Measurements from ENCODE around the gene THRAP3.

- TF ChIP-seq, protein P1, sequence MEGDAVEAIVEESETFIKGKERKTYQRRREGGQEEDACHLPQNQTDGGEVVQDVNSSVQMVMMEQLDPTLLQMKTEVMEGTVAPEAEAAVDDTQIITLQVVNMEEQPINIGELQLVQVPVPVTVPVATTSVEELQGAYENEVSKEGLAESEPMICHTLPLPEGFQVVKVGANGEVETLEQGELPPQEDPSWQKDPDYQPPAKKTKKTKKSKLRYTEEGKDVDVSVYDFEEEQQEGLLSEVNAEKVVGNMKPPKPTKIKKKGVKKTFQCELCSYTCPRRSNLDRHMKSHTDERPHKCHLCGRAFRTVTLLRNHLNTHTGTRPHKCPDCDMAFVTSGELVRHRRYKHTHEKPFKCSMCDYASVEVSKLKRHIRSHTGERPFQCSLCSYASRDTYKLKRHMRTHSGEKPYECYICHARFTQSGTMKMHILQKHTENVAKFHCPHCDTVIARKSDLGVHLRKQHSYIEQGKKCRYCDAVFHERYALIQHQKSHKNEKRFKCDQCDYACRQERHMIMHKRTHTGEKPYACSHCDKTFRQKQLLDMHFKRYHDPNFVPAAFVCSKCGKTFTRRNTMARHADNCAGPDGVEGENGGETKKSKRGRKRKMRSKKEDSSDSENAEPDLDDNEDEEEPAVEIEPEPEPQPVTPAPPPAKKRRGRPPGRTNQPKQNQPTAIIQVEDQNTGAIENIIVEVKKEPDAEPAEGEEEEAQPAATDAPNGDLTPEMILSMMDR (conservative IDR thresholded peaks at IDR 0.05; ENCODE audit: low read depth, low read length): no peak
- no peak for TF ChIP-seq EZH2phosphoT487 (IDR thresholded peaks at IDR 0.05; ENCODE audit: borderline replicate concordance, low read length)
Observed at GRCh38 chr1:36322041-36322785, 98.0 kb downstream of the THRAP3 start.

Measured in PC-3 (cell line).